DMS53 treated with DMSO at 0.1 percent for 48 hours (cell line): ENCODE results near the gene USP32.

Experiments
- DNase-seq: peaks from one replicate; lab custom pipeline; 2025; ENCODE audit not compliant: unreplicated experiment; lab: John Stamatoyannopoulos, UW

USP32 gene

DNA sequence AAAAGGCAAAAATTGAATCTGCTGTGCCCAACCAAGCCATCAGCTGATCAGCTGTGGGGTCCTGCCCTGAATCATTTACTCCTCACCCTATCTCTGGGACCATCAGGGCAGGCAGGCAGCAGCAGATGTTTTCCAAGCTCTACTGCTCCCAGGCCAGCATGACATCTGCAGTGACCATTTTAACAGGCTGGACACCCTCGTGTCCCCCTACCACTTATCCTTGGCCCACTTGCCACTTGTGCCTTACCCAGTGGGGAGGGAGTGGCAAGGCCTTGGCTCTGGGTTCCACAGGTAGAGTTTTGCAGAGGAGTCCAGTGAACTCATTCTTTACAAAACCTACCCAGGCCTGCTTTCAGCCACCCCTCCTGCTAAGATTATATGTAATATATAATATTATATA is 254.2 kb downstream of the USP32 start:
- DNase-seq = no peak

GRCh38 chr17:60135951-60136666 is 255.8 kb downstream of the USP32 start:
- DNase-seq = no peak

GRCh38 chr17:60135151-60135950 is 256.6 kb downstream of the USP32 start:
- peak; percentile 51 for DNase-seq

- no peak for DNase-seq
These were observed 257.4 kb downstream of the USP32 start for GRCh38 chr17:60134396-60135150.

GRCh38 chr17:60130466-60130865 is 261.5 kb downstream of the USP32 start:
- no peak for DNase-seq

DNA sequence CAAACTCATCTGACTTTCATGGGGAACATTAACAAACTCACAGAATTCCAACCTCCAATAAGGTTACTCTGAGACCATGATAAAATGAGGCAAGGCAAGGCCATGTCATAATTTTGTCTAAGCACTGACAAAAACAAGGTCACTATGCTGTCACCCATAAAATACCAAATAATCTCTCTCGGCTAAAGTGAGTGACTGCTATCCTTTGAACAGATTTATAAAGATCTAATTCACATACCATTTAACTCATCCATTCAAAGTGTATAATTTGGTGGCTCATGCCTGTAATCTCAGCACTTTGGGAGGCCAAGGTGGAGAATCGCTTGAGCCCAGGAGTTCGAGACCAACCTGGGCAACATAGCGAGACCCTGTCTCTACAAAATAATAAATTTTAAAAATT is 262.8 kb downstream of the USP32 start:
- no peak for DNase-seq
